OCI-LY7 (cell line): ENCODE measurements around the gene FFAR2. TPM values are rescaled to one million over a fixed set of nuclear protein-coding genes. Genes with fewer than 3 reads are reported as not detected.

Source experiments
- small RNA-seq: library from RNA; depleted of rRNA; stranded (forward); fragments of <200 nt; gene quantifications from one replicate; pipeline ENCODE3, GENCODE V24; 2014
- total RNA-seq, 2 experiments: library from RNA; depleted of rRNA in 1 of 2; stranded (reverse); fragments of >200 nt in 1 of 2; shearing (Covaris generic) in 1 of 2; gene quantifications; 2 replicates each; pipeline ENCODE4 v1.2.3, GENCODE V29; 2014 to 2022

FFAR2 gene
- total RNA-seq, 2 experiments from 2014 or later: not detected

Small RNA genes within 50 kb of the gene (small RNA-seq; reads per million reads assigned to genes)
- not detected for gene RN7SL491P

Other genes with a start within 250 kb of the FFAR2 start
- gene FAM187B, start 219.5 kb upstream of the FFAR2 start, total RNA-seq (2014; rRNA removed; shearing (Covaris generic)): not detected in 2 replicates
- not detected in 2 replicates for gene FAM187B, start 219.5 kb upstream of the FFAR2 start, total RNA-seq (2022)
- gene LSR, start 199.3 kb upstream of the FFAR2 start, total RNA-seq (2014; rRNA removed; shearing (Covaris generic)): 15.0 and 22.9 TPM in 2 replicates
- gene LSR, start 199.3 kb upstream of the FFAR2 start, total RNA-seq (2022): 26.0 and 33.6 TPM in 2 replicates
- gene USF2, start 179.3 kb upstream of the FFAR2 start, total RNA-seq (2014; rRNA removed; shearing (Covaris generic)): 100.0 and 105 TPM in 2 replicates
- 155 and 181 TPM in 2 replicates for gene USF2, start 179.3 kb upstream of the FFAR2 start, total RNA-seq (2022)
- 0.19 TPM in 1 of 2 replicates, not detected in the other for gene HAMP, start 165.7 kb upstream of the FFAR2 start, total RNA-seq (2014; rRNA removed; shearing (Covaris generic))
- 0.83 and 0.89 TPM in 2 replicates for gene HAMP, start 165.7 kb upstream of the FFAR2 start, total RNA-seq (2022)
- 4.6 and 6.2 TPM in 2 replicates for gene MAG, start 156.1 kb upstream of the FFAR2 start, total RNA-seq (2014; rRNA removed; shearing (Covaris generic))
- 8.4 and 10.1 TPM in 2 replicates for gene MAG, start 156.1 kb upstream of the FFAR2 start, total RNA-seq (2022)
- gene CD22, start 119.1 kb upstream of the FFAR2 start, total RNA-seq (2014; rRNA removed; shearing (Covaris generic)): 312 and 413 TPM in 2 replicates
- gene CD22, start 119.1 kb upstream of the FFAR2 start, total RNA-seq (2022): 972 TPM in 2 replicates
- 8.5 and 11.4 TPM in 2 replicates for gene FFAR1, start 100.4 kb upstream of the FFAR2 start, total RNA-seq (2014; rRNA removed; shearing (Covaris generic))
- gene FFAR1, start 100.4 kb upstream of the FFAR2 start, total RNA-seq (2022): 9.8 and 11.6 TPM in 2 replicates
- gene FFAR3, start 89.8 kb upstream of the FFAR2 start, total RNA-seq (2014; rRNA removed; shearing (Covaris generic)): 0.72 TPM in 1 of 2 replicates, not detected in the other
- gene FFAR3, start 89.8 kb upstream of the FFAR2 start, total RNA-seq (2022): 0.19 and 0.31 TPM in 2 replicates
- gene GPR42, start 77.2 kb upstream of the FFAR2 start, total RNA-seq (2014; rRNA removed; shearing (Covaris generic)): 0.06 TPM in 1 of 2 replicates, not detected in the other
- gene GPR42, start 77.2 kb upstream of the FFAR2 start, total RNA-seq (2022): not detected in 2 replicates
- not detected in 2 replicates for gene KRTDAP, start 42.2 kb downstream of the FFAR2 start, total RNA-seq (2014; rRNA removed; shearing (Covaris generic))
- not detected in 2 replicates for gene KRTDAP, start 42.2 kb downstream of the FFAR2 start, total RNA-seq (2022)
- gene DMKN, start 65.4 kb downstream of the FFAR2 start, total RNA-seq (2014; rRNA removed; shearing (Covaris generic)): not detected in 2 replicates
- gene DMKN, start 65.4 kb downstream of the FFAR2 start, total RNA-seq (2022): not detected in 2 replicates
- gene SBSN, start 80.1 kb downstream of the FFAR2 start, total RNA-seq (2014; rRNA removed; shearing (Covaris generic)): not detected in 2 replicates
- not detected in 2 replicates for gene SBSN, start 80.1 kb downstream of the FFAR2 start, total RNA-seq (2022)
- not detected in 2 replicates for gene GAPDHS, start 85.2 kb downstream of the FFAR2 start, total RNA-seq (2014; rRNA removed; shearing (Covaris generic))
- not detected in 2 replicates for gene GAPDHS, start 85.2 kb downstream of the FFAR2 start, total RNA-seq (2022)
- 83.2 and 85.8 TPM in 2 replicates for gene TMEM147, start 97.4 kb downstream of the FFAR2 start, total RNA-seq (2014; rRNA removed; shearing (Covaris generic))
- 40.9 and 47.1 TPM in 2 replicates for gene TMEM147, start 97.4 kb downstream of the FFAR2 start, total RNA-seq (2022)
- gene ATP4A, start 115.4 kb downstream of the FFAR2 start, total RNA-seq (2014; rRNA removed; shearing (Covaris generic)): 0.15 and 0.92 TPM in 2 replicates
- gene ATP4A, start 115.4 kb downstream of the FFAR2 start, total RNA-seq (2022): 0.33 and 0.36 TPM in 2 replicates
- not detected in 2 replicates for gene PMIS2, start 137.9 kb downstream of the FFAR2 start, total RNA-seq (2014; rRNA removed; shearing (Covaris generic))
- not detected in 2 replicates for gene PMIS2, start 137.9 kb downstream of the FFAR2 start, total RNA-seq (2022)
- 61.5 and 66.8 TPM in 2 replicates for gene HAUS5, start 164.5 kb downstream of the FFAR2 start, total RNA-seq (2014; rRNA removed; shearing (Covaris generic))
- gene HAUS5, start 164.5 kb downstream of the FFAR2 start, total RNA-seq (2022): 58.1 and 59.7 TPM in 2 replicates
- 62.0 and 73.6 TPM in 2 replicates for gene RBM42, start 180.8 kb downstream of the FFAR2 start, total RNA-seq (2014; rRNA removed; shearing (Covaris generic))
- gene RBM42, start 180.8 kb downstream of the FFAR2 start, total RNA-seq (2022): 105 and 115 TPM in 2 replicates
- 0.25 and 0.57 TPM in 2 replicates for gene ETV2, start 193.5 kb downstream of the FFAR2 start, total RNA-seq (2014; rRNA removed; shearing (Covaris generic))
- 1.7 and 2.0 TPM in 2 replicates for gene ETV2, start 193.5 kb downstream of the FFAR2 start, total RNA-seq (2022)
- gene COX6B1, start 200.1 kb downstream of the FFAR2 start, total RNA-seq (2014; rRNA removed; shearing (Covaris generic)): 404 and 536 TPM in 2 replicates
- 373 and 395 TPM in 2 replicates for gene COX6B1, start 200.1 kb downstream of the FFAR2 start, total RNA-seq (2022)
- gene UPK1A, start 218.3 kb downstream of the FFAR2 start, total RNA-seq (2014; rRNA removed; shearing (Covaris generic)): not detected in 2 replicates
- not detected in 2 replicates for gene UPK1A, start 218.3 kb downstream of the FFAR2 start, total RNA-seq (2022)